Fibroblast of lung (primary cell): ENCODE data around the gene FUT1. TPM values are rescaled to one million over a fixed set of nuclear protein-coding genes. Genes with fewer than 3 reads are reported as not detected.
A peak's percentile ranks its signal among the peaks of the same experiment; 100 is the strongest.

Experiments used
- DNase-seq, 2 donors: peaks; one replicate each; pipeline versions ENCODE4 v3.0.0 to v3.0.0-alpha.2; 2010; ENCODE audit warnings: low read depth in 2 of 2
- H2AFZ ChIP-seq: 2 replicates; pipeline ENCODE4 v1.5.1; 2012; ENCODE audit warnings: low read length, control low read depth, inconsistent platforms
- H3K27ac ChIP-seq: 2 replicates; pipeline ENCODE4 v1.5.1; 2011; ENCODE audit warnings: low read length, control low read depth; ENCODE audit not compliant: insufficient read depth
- H3K27me3 ChIP-seq: 2 replicates; pipeline ENCODE4 v1.5.1; 2011; ENCODE audit warnings: mild to moderate bottlenecking, low read length; ENCODE audit not compliant: control insufficient read depth, insufficient read depth
- H3K36me3 ChIP-seq: 2 replicates; pipeline ENCODE4 v1.5.1; 2011; ENCODE audit warnings: low read length; ENCODE audit not compliant: control insufficient read depth, insufficient read depth
- H3K4me1 ChIP-seq: 2 replicates; pipeline ENCODE4 v1.5.1; 2011; ENCODE audit warnings: low read length; ENCODE audit not compliant: control insufficient read depth, insufficient read depth; ENCODE audit errors: extremely low read depth
- H3K4me2 ChIP-seq: 2 replicates; pipeline ENCODE4 v1.5.1; 2011; ENCODE audit warnings: low read length, control low read depth; ENCODE audit not compliant: insufficient read depth; ENCODE audit errors: extremely low read depth
- H3K4me3 ChIP-seq, 4 experiments: fragments of 200-600 bp in 1 of 4; sonication (generic) in 1 of 4; replicated peaks in 1 of 4; 2 replicates each; pipeline ENCODE4 v1.5.1; 2011 to 2016; ENCODE audit warnings: low read length in 4 of 4, low read depth in 3 of 4, mild to moderate bottlenecking in 3 of 4, control low read depth in 2 of 4, inconsistent platforms in 1 of 4, mixed read lengths in 1 of 4; ENCODE audit not compliant: insufficient read depth in 1 of 4; ENCODE audit errors: control extremely low read depth in 1 of 4
- H3K79me2 ChIP-seq: 2 replicates; pipeline ENCODE4 v1.5.1; 2012; ENCODE audit warnings: mild to moderate bottlenecking, low read length, inconsistent platforms; ENCODE audit not compliant: control insufficient read depth, insufficient read depth
- H3K9ac ChIP-seq: 2 replicates; pipeline ENCODE4 v1.5.1; 2011; ENCODE audit warnings: mild to moderate bottlenecking, low read length, control low read depth; ENCODE audit not compliant: insufficient read depth
- H3K9me3 ChIP-seq: 2 replicates; pipeline ENCODE4 v1.5.1; 2012; ENCODE audit warnings: low read depth, low read length; ENCODE audit not compliant: control insufficient read depth, insufficient read depth
- H4K20me1 ChIP-seq: 2 replicates; pipeline ENCODE4 v1.5.1; 2011; ENCODE audit warnings: low read length; ENCODE audit not compliant: control insufficient read depth, insufficient read depth; ENCODE audit errors: extremely low read depth
- EZH2 ChIP-seq: IDR thresholded peaks from 2 replicates; pipeline ENCODE4 v1.5.1; 2012; ENCODE audit warnings: low read length, control low read depth, mild to moderate bottlenecking; ENCODE audit errors: missing control alignments
- polyA minus RNA-seq: library from RNA; depleted of rRNA, polyadenylated mRNA; stranded (reverse); fragments of >200 nt; gene quantifications from 2 replicates; pipeline ENCODE4 v1.2.3, GENCODE V29; 2011; ENCODE audit warnings: low replicate concordance
- polyA plus RNA-seq, 2 donors: library from polyadenylated mRNA; depleted of rRNA in 1 of 2; stranded (reverse) in 1 of 2; unstranded in 1 of 2; fragments of >200 nt; gene quantifications; 2 replicates each; pipeline ENCODE4 v1.2.1, GENCODE V29; 2011 to 2012; ENCODE audit warnings: missing spikeins in 1 of 2
- total RNA-seq: library from RNA; depleted of rRNA; stranded (reverse); fragments of >200 nt; gene quantifications from 2 replicates; pipeline ENCODE4 v1.2.1, GENCODE V29; 2014
- TF ChIP-seq, protein P1 (sequence below), 2 donors: IDR thresholded peaks in 1 of 2; conservative IDR thresholded peaks in 1 of 2; 1 replicate in 1 of 2; 2 replicates in 1 of 2; pipeline ENCODE4 v1.5.1; 2011 to 2012; ENCODE audit warnings: low read length in 2 of 2, control low read depth in 1 of 2, inconsistent platforms in 1 of 2, low read depth in 1 of 2, mild to moderate bottlenecking in 1 of 2

Gene FUT1
- total RNA-seq (under 0.01 and 0.17 TPM in 2 replicates), polyA plus RNA-seq (0.02 and 0.06 TPM in 2 replicates), polyA minus RNA-seq (0.07 TPM in 1 of 2 replicates, not detected in the other)
- 0.06 TPM in 1 of 2 replicates, not detected in the other for polyA plus RNA-seq (2012)

- Histone ChIP-seq H3K27ac (no peak within 1 kb of the TSS), H3K4me3 (peak within 1 kb of the TSS in 3 of 4 experiments; percentile 4 to 37 (median 4)), H3K9ac (no peak within 1 kb of the TSS), H4K20me1 (no peaks in the 10 kb centered on the region), H3K4me2 (peak within 1 kb of the TSS; percentile 48), H3K27me3 (peaks cover 22% of the 10 kb centered on the region), H3K79me2 (no peaks in the 10 kb centered on the region), H2AFZ (no peak within 1 kb of the TSS), H3K36me3 (no peaks in the 10 kb centered on the region), H3K9me3 (no peaks in the 10 kb centered on the region), H3K4me1 (peaks cover 3% of the 10 kb centered on the region)
- TF ChIP-seq EZH2, result peak; percentile 59
- TF ChIP-seq, protein P1, sequence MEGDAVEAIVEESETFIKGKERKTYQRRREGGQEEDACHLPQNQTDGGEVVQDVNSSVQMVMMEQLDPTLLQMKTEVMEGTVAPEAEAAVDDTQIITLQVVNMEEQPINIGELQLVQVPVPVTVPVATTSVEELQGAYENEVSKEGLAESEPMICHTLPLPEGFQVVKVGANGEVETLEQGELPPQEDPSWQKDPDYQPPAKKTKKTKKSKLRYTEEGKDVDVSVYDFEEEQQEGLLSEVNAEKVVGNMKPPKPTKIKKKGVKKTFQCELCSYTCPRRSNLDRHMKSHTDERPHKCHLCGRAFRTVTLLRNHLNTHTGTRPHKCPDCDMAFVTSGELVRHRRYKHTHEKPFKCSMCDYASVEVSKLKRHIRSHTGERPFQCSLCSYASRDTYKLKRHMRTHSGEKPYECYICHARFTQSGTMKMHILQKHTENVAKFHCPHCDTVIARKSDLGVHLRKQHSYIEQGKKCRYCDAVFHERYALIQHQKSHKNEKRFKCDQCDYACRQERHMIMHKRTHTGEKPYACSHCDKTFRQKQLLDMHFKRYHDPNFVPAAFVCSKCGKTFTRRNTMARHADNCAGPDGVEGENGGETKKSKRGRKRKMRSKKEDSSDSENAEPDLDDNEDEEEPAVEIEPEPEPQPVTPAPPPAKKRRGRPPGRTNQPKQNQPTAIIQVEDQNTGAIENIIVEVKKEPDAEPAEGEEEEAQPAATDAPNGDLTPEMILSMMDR (conservative IDR thresholded peaks at IDR 0.05 in 1 of 2, IDR thresholded peaks at IDR 0.05 in 1 of 2; ENCODE audit: low read depth in 1 of 2, low read length in 2 of 2), result no peak
- peak in 1 of 2 donors; percentile 40 for DNase-seq
Measured at GRCh38 chr19:48752496-48753365, at the start of gene FUT1. TSS of gene FUT1 (minus strand) at chr19:48752641. CDS start at chr19:48751281, 1,360 bp downstream.

- no peak overlapping the region for H3K9ac ChIP-seq
- H3K4me2 ChIP-seq, result no peak overlapping the region
- TF ChIP-seq, protein P1 (conservative IDR thresholded peaks at IDR 0.05 in 1 of 2, IDR thresholded peaks at IDR 0.05 in 1 of 2; ENCODE audit: low read depth in 1 of 2, low read length in 2 of 2), result no peak
- TF ChIP-seq EZH2, result no peak
Measured at GRCh38 chr19:48799358-48800300, 47.2 kb upstream of the FUT1 start.

More at GRCh38 chr19:48799358-48800300, 47.2 kb upstream of the FUT1 start:
- H3K4me3 ChIP-seq, result no peak overlapping the region
- no peaks in the 10 kb centered on the region for H4K20me1 ChIP-seq
- H3K79me2 ChIP-seq, result no peaks in the 10 kb centered on the region
- peaks cover 3% of the 10 kb centered on the region for H3K4me1 ChIP-seq
- H3K27me3 ChIP-seq, result no peaks in the 10 kb centered on the region
- H2AFZ ChIP-seq, result no peak overlapping the region
- no peak overlapping the region for H3K27ac ChIP-seq
- peaks cover 1% of the 10 kb centered on the region for H3K36me3 ChIP-seq
- no peaks in the 10 kb centered on the region for H3K9me3 ChIP-seq
- DNase-seq, result no peak
